ENCODE measurements around the gene GPANK1. TPM values are rescaled to one million over a fixed set of nuclear protein-coding genes. Genes with fewer than 3 reads are reported as not detected.
A peak's percentile ranks its signal among the peaks of the same experiment; 100 is the strongest.

GPANK1 gene
- total and polyA plus RNA-seq, 9 of the 15 experiments (the other 6 are each of a cell fraction or from before 2014, with no cell fraction given), result 32.2 to 111 (median 46.3) TPM

- TF ChIP-seq, protein P1, sequence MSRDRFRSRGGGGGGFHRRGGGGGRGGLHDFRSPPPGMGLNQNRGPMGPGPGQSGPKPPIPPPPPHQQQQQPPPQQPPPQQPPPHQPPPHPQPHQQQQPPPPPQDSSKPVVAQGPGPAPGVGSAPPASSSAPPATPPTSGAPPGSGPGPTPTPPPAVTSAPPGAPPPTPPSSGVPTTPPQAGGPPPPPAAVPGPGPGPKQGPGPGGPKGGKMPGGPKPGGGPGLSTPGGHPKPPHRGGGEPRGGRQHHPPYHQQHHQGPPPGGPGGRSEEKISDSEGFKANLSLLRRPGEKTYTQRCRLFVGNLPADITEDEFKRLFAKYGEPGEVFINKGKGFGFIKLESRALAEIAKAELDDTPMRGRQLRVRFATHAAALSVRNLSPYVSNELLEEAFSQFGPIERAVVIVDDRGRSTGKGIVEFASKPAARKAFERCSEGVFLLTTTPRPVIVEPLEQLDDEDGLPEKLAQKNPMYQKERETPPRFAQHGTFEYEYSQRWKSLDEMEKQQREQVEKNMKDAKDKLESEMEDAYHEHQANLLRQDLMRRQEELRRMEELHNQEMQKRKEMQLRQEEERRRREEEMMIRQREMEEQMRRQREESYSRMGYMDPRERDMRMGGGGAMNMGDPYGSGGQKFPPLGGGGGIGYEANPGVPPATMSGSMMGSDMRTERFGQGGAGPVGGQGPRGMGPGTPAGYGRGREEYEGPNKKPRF (IDR thresholded peaks at IDR 0.05; ENCODE audit: low read depth, low read length), result no peak
- TF ChIP-seq EZH2 (IDR thresholded peaks at IDR 0.05; ENCODE audit: borderline replicate concordance, low read depth, low read length) (no peak), RBFOX2 (IDR thresholded peaks at IDR 0.05; ENCODE audit: low read depth, low read length) (peak; percentile 46), HNRNPUL1 (IDR thresholded peaks at IDR 0.05; ENCODE audit: low read length) (no peak), RAD21 (CRISPR knock-in tag; conservative IDR thresholded peaks at IDR 0.05 in 1 of 2, IDR thresholded peaks at IDR 0.05 in 1 of 2) (no peak), ATF1 (CRISPR knock-in tag; IDR thresholded peaks at IDR 0.05) (no peak), ATF1 (tag; IDR thresholded peaks at IDR 0.05) (no peak), MTA3 (IDR thresholded peaks at IDR 0.05; ENCODE audit: borderline replicate concordance) (no peak), TCF7 (IDR thresholded peaks at IDR 0.05; ENCODE audit: borderline replicate concordance) (no peak)
Measured at GRCh38 chr6:31669676-31670075, 4.9 kb upstream of the GPANK1 start, which contains the start of gene LY6G5B (continued).
